Mesendoderm (in vitro differentiated cells): ENCODE data around the gene FBXW5.

ENCODE experiments used
- DNase-seq: peaks from one replicate; pipeline ENCODE4 v3.0.0; 2013
- H2AK5ac ChIP-seq: 2 replicates; pipeline ENCODE4 v1.6.1; 2013; ENCODE audit warnings: low read length, inconsistent platforms
- H2BK120ac ChIP-seq: 2 replicates; pipeline ENCODE4 v1.6.1; 2013; ENCODE audit warnings: low read depth, mild to moderate bottlenecking, low read length, moderate library complexity, mixed read lengths
- H2BK15ac ChIP-seq: replicated peaks from 2 replicates; pipeline ENCODE4 v1.6.1; 2013; ENCODE audit warnings: low read depth, mild to moderate bottlenecking, moderate library complexity
- H2BK5ac ChIP-seq: 2 replicates; pipeline ENCODE4 v1.6.1; 2013; ENCODE audit warnings: low read length, inconsistent platforms
- H3K18ac ChIP-seq: 2 replicates; pipeline ENCODE4 v1.6.1; 2013; ENCODE audit warnings: mild to moderate bottlenecking, low read length, mixed read lengths
- H3K23ac ChIP-seq: one replicate; pipeline ENCODE4 v1.6.1; 2013; ENCODE audit warnings: low read length
- H3K27ac ChIP-seq: 2 replicates; pipeline ENCODE4 v1.5.1; 2013; ENCODE audit warnings: low read depth, mild to moderate bottlenecking, inconsistent platforms, low read length, moderate library complexity
- H3K27me3 ChIP-seq: 2 replicates; pipeline ENCODE4 v1.6.1; 2013; ENCODE audit warnings: low read length, control low read depth, mild to moderate bottlenecking, inconsistent platforms; ENCODE audit not compliant: insufficient read depth, poor library complexity
- H3K36me3 ChIP-seq: 2 replicates; pipeline ENCODE4 v1.6.1; 2013; ENCODE audit warnings: low read length, inconsistent platforms; ENCODE audit not compliant: control insufficient read depth, insufficient read depth
- H3K4ac ChIP-seq: one replicate; pipeline ENCODE4 v1.6.1; 2013; ENCODE audit warnings: low read depth, mild to moderate bottlenecking, low read length, moderate library complexity
- H3K4me1 ChIP-seq: 2 replicates; pipeline ENCODE4 v1.6.1; 2013; ENCODE audit warnings: low read depth, low read length, inconsistent platforms; ENCODE audit not compliant: control insufficient read depth
- H3K4me2 ChIP-seq: 2 replicates; pipeline ENCODE4 v1.6.1; 2013; ENCODE audit warnings: low read length
- H3K4me3 ChIP-seq: 2 replicates; pipeline ENCODE4 v1.5.1; 2013; ENCODE audit warnings: mild to moderate bottlenecking, low read length
- H3K56ac ChIP-seq: one replicate; pipeline ENCODE4 v1.6.1; 2013; ENCODE audit warnings: low read length
- H3K79me1 ChIP-seq: 2 replicates; pipeline ENCODE4 v1.6.1; 2013; ENCODE audit warnings: low read length, inconsistent platforms
- H3K79me2 ChIP-seq: 2 replicates; pipeline ENCODE4 v1.6.1; 2013; ENCODE audit warnings: mild to moderate bottlenecking, low read length; ENCODE audit not compliant: control insufficient read depth, insufficient read depth
- H3K9ac ChIP-seq: 2 replicates; pipeline ENCODE4 v1.6.1; 2013; ENCODE audit warnings: low read length, inconsistent platforms
- H4K5ac ChIP-seq: one replicate; pipeline ENCODE4 v1.6.1; 2013; ENCODE audit warnings: low read length
- H4K8ac ChIP-seq: one replicate; pipeline ENCODE4 v1.6.1; 2013; ENCODE audit warnings: low read depth, mild to moderate bottlenecking, control low read depth, low read length, moderate library complexity
- WGBS: extraction: QIAGEN DNeasy Blood & Tissue Kit; methylation state at CpG from one replicate; pipeline ENCODE4 v1.1.7; 2013; ENCODE audit warnings: low lambda C conversion rate, missing lambda C conversion rate; ENCODE audit not compliant: insufficient coverage; ENCODE audit errors: extremely low coverage; 5-methylcytosine and 5-hydroxymethylcytosine counted together

The FBXW5 gene

GRCh38 chr9:136930014-136930413 is 14.5 kb downstream of the FBXW5 start:
- WGBS, result no CpG with 5 or more reads among the region's 4 CpGs
- H3K9ac ChIP-seq, result no peak overlapping the region
- H3K4me2 ChIP-seq, result no peak overlapping the region
- H3K27ac ChIP-seq, result no peak overlapping the region
- H3K56ac ChIP-seq, result no peak overlapping the region
- no peaks in the 10 kb centered on the region for H3K79me1 ChIP-seq
- H3K36me3 ChIP-seq, result peaks cover 6% of the 10 kb centered on the region
- no peak overlapping the region for H2AK5ac ChIP-seq
- no peaks in the 10 kb centered on the region for H3K4me1 ChIP-seq
- H2BK15ac ChIP-seq, result no peak overlapping the region
- H3K23ac ChIP-seq, result no peak overlapping the region
- H4K8ac ChIP-seq, result no peak overlapping the region
- H3K4ac ChIP-seq, result no peak overlapping the region
- no peak overlapping the region for H2BK120ac ChIP-seq
- H3K18ac ChIP-seq, result no peak overlapping the region
- no peaks in the 10 kb centered on the region for H3K27me3 ChIP-seq
- no peaks in the 10 kb centered on the region for H3K79me2 ChIP-seq
- no peak overlapping the region for H4K5ac ChIP-seq
- no peak overlapping the region for H3K4me3 ChIP-seq
- no peak for DNase-seq
- H2BK5ac ChIP-seq, result no peak overlapping the region

- Histone ChIP-seq H3K4ac (no peak overlapping the region), H4K5ac (no peak overlapping the region), H2BK15ac (no peak overlapping the region), H4K8ac (no peak overlapping the region), H3K56ac (no peak overlapping the region), H3K23ac (no peak overlapping the region), H3K79me1 (no peaks in the 10 kb centered on the region), H3K4me2 (no peak overlapping the region), H2BK5ac (no peak overlapping the region), H3K27me3 (no peaks in the 10 kb centered on the region), H3K4me3 (no peak overlapping the region), H2BK120ac (no peak overlapping the region), H3K4me1 (no peaks in the 10 kb centered on the region), H3K9ac (no peak overlapping the region), H3K79me2 (no peaks in the 10 kb centered on the region), H3K36me3 (peaks cover 6% of the 10 kb centered on the region), H3K18ac (no peak overlapping the region), H2AK5ac (no peak overlapping the region), H3K27ac (no peak overlapping the region)
- WGBS, result no CpG with 5 or more reads among the region's 9 CpGs
- DNase-seq, result no peak
Observed at GRCh38 chr9:136928591-136928990, 15.9 kb downstream of the FBXW5 start.

- DNase-seq, result no peak
- Histone ChIP-seq H2BK15ac (no peak overlapping the region), H2BK5ac (no peak overlapping the region), H3K79me2 (no peaks in the 10 kb centered on the region), H3K4me1 (no peaks in the 10 kb centered on the region), H4K5ac (no peak overlapping the region), H3K27ac (no peak overlapping the region), H2AK5ac (no peak overlapping the region), H2BK120ac (no peak overlapping the region), H3K4ac (no peak overlapping the region), H3K9ac (no peak overlapping the region), H3K18ac (no peak overlapping the region), H3K79me1 (no peaks in the 10 kb centered on the region), H3K4me2 (no peak overlapping the region), H3K4me3 (no peak overlapping the region), H3K36me3 (peaks cover 6% of the 10 kb centered on the region), H3K56ac (no peak overlapping the region), H3K27me3 (no peaks in the 10 kb centered on the region), H3K23ac (no peak overlapping the region), H4K8ac (no peak overlapping the region)
- no CpG with 5 or more reads among the region's 23 CpGs for WGBS
Observed at GRCh38 chr9:136927343-136928271, 16.9 kb downstream of the FBXW5 start.

GRCh38 chr9:136926749-136927148 is 17.8 kb downstream of the FBXW5 start:
- Histone ChIP-seq H3K27ac (no peak overlapping the region), H4K8ac (no peak overlapping the region), H3K4me2 (no peak overlapping the region), H3K18ac (no peak overlapping the region), H3K79me1 (no peaks in the 10 kb centered on the region), H3K56ac (no peak overlapping the region), H3K4me1 (no peaks in the 10 kb centered on the region), H2BK15ac (no peak overlapping the region), H3K79me2 (no peaks in the 10 kb centered on the region), H3K4ac (no peak overlapping the region), H3K23ac (no peak overlapping the region), H4K5ac (no peak overlapping the region), H2AK5ac (no peak overlapping the region), H3K36me3 (peaks cover 6% of the 10 kb centered on the region), H3K4me3 (no peak overlapping the region), H2BK5ac (no peak overlapping the region), H2BK120ac (no peak overlapping the region), H3K9ac (no peak overlapping the region), H3K27me3 (no peaks in the 10 kb centered on the region)
- DNase-seq, result no peak
- WGBS, result no CpG with 5 or more reads among the region's 13 CpGs

GRCh38 chr9:136926154-136926704 is 18.3 kb downstream of the FBXW5 start:
- H3K27ac ChIP-seq, result no peak overlapping the region
- no peak overlapping the region for H2BK15ac ChIP-seq
- no peaks in the 10 kb centered on the region for H3K79me2 ChIP-seq
- no peaks in the 10 kb centered on the region for H3K79me1 ChIP-seq
- H2AK5ac ChIP-seq, result no peak overlapping the region
- H3K4me3 ChIP-seq, result no peak overlapping the region
- no peak overlapping the region for H3K4me2 ChIP-seq
- no CpG with 5 or more reads among the region's 9 CpGs for WGBS
- no peak overlapping the region for H3K23ac ChIP-seq
- peaks cover 6% of the 10 kb centered on the region for H3K36me3 ChIP-seq
- no peak overlapping the region for H2BK5ac ChIP-seq
- H3K56ac ChIP-seq, result no peak overlapping the region
- no peak overlapping the region for H3K18ac ChIP-seq
- no peaks in the 10 kb centered on the region for H3K4me1 ChIP-seq
- H2BK120ac ChIP-seq, result no peak overlapping the region
- H3K4ac ChIP-seq, result no peak overlapping the region
- DNase-seq, result no peak
- H4K5ac ChIP-seq, result no peak overlapping the region
- H3K27me3 ChIP-seq, result no peaks in the 10 kb centered on the region
- no peak overlapping the region for H4K8ac ChIP-seq
- no peak overlapping the region for H3K9ac ChIP-seq
